KMS-11 (cell line): ENCODE data around the gene SCFD2.

Experiments used
- H2AFZ ChIP-seq: fragments of 200-600 bp; sonication (generic); 2 replicates; pipeline ENCODE4 v1.6.1; 2016; ENCODE audit warnings: antibody characterized with exemption, mixed run types, low read depth
- H3K27ac ChIP-seq: fragments of 200-600 bp; sonication (generic); 2 replicates; pipeline ENCODE4 v1.6.1; 2016; ENCODE audit warnings: mild to moderate bottlenecking, mixed run types
- H3K27me3 ChIP-seq: fragments of 200-600 bp; sonication (generic); 2 replicates; pipeline ENCODE4 v1.6.1; 2017; ENCODE audit warnings: mild to moderate bottlenecking, low read depth, mixed run types, moderate library complexity; ENCODE audit not compliant: insufficient read depth
- H3K36me3 ChIP-seq: fragments of 200-600 bp; sonication (generic); 2 replicates; pipeline ENCODE4 v1.6.1; 2017; ENCODE audit warnings: mild to moderate bottlenecking, mixed run types; ENCODE audit not compliant: insufficient read depth
- H3K4me1 ChIP-seq: fragments of 200-600 bp; sonication (generic); 2 replicates; pipeline ENCODE4 v1.6.1; 2016; ENCODE audit warnings: mild to moderate bottlenecking, low read depth, mixed run types; ENCODE audit not compliant: poor library complexity, severe bottlenecking
- H3K4me2 ChIP-seq: fragments of 200-600 bp; sonication (generic); 2 replicates; pipeline ENCODE4 v1.7.0; 2016; ENCODE audit warnings: mild to moderate bottlenecking, mixed run types
- H3K4me3 ChIP-seq: fragments of 200-600 bp; sonication (generic); IDR thresholded peaks from 2 replicates; pipeline ENCODE4 v1.6.1; 2017; ENCODE audit warnings: low read depth, low read length, mixed read lengths; ENCODE audit not compliant: insufficient read depth
- H3K79me2 ChIP-seq: fragments of 200-600 bp; sonication (generic); 2 replicates; pipeline ENCODE4 v1.6.1; 2016; ENCODE audit warnings: low read depth, mixed run types; ENCODE audit not compliant: insufficient read depth
- H3K9ac ChIP-seq: fragments of 200-600 bp; sonication (generic); 2 replicates; pipeline ENCODE4 v1.6.1; 2016; ENCODE audit warnings: mild to moderate bottlenecking, mixed run types
- H4K20me1 ChIP-seq: fragments of 200-600 bp; sonication (generic); 2 replicates; pipeline ENCODE4 v1.6.1; 2016; ENCODE audit warnings: mild to moderate bottlenecking, mixed run types; ENCODE audit not compliant: insufficient read depth
- CTCF ChIP-seq: fragments of 200-600 bp; sonication (generic); conservative IDR thresholded peaks from 2 replicates; pipeline ENCODE4 v1.6.1; 2017; ENCODE audit warnings: low read depth, mild to moderate bottlenecking, antibody characterized with exemption, low read length, moderate library complexity, mixed read lengths

Gene SCFD2

DNA sequence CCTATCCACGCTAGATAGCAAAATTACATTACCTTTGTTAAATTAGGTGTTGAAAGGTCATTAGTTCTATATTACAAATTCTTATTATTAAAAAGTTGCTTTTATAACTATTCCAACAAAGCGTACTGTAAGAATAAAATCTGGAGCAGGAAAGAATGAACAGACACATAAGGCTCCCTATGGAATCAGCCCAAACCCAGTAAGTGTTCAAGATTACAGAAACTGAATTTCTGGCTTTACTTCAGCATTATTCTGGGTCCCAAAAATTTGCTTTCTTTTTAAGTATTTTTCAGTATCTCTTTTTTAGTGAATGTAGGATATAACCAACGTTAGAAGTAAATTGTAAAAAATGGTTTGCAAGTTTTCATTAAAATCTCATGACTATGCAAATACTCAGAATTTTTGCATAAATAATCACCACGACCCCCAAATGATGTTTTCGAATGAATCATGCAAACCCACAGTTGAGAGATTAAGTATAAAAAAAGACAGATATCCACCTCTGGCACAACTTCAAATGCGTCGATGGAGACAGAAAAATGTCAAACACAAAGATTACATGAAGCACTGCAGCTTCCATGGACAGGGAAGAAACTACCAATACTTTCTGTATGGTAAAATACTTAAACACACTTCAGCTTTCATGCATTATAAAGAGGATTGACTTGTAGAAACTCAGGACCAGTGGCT is 265.2 kb downstream of the SCFD2 start:
- Histone ChIP-seq H3K9ac (no peak overlapping the region), H3K27me3 (no peaks in the 10 kb centered on the region), H3K4me2 (no peak overlapping the region), H3K36me3 (no peaks in the 10 kb centered on the region), H4K20me1 (no peaks in the 10 kb centered on the region), H3K79me2 (no peaks in the 10 kb centered on the region), H2AFZ (no peak overlapping the region), H3K27ac (no peak overlapping the region), H3K4me3 (no peak overlapping the region), H3K4me1 (no peaks in the 10 kb centered on the region)
- no peak for TF ChIP-seq CTCF

- Histone ChIP-seq H3K36me3 (no peaks in the 10 kb centered on the region), H3K4me2 (no peak overlapping the region), H2AFZ (no peak overlapping the region), H3K4me3 (no peak overlapping the region), H3K27me3 (no peaks in the 10 kb centered on the region), H4K20me1 (no peaks in the 10 kb centered on the region), H3K79me2 (no peaks in the 10 kb centered on the region), H3K9ac (no peak overlapping the region), H3K4me1 (no peaks in the 10 kb centered on the region), H3K27ac (no peak overlapping the region)
- TF ChIP-seq CTCF, result no peak
Measured at GRCh38 chr4:53098681-53099121, 267.2 kb downstream of the SCFD2 start.

DNA sequence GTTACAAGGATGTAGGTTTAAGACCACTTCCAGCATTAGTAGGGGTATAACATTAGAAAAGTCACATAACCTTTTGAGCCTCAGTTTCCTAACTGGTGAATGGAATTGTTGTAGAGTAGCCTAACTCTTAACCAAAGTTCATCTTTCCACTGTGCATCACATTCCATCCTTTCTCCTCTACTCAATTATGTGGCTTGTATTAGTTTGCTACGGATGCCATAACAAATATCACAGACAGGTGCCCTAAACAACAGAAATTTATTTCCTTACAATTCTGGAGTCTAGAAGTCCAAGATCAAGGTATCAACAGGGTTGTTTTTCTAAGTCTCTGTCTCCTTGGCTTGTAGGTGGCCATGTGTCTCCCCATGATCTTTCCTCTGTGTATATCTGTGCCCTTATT is 271.8 kb downstream of the SCFD2 start:
- no peak overlapping the region for H3K4me3 ChIP-seq
- H3K9ac ChIP-seq, result no peak overlapping the region
- no peak for TF ChIP-seq CTCF
- no peak overlapping the region for H2AFZ ChIP-seq
- H3K79me2 ChIP-seq, result no peaks in the 10 kb centered on the region
- no peaks in the 10 kb centered on the region for H3K4me1 ChIP-seq
- H4K20me1 ChIP-seq, result no peaks in the 10 kb centered on the region
- no peaks in the 10 kb centered on the region for H3K27me3 ChIP-seq
- H3K4me2 ChIP-seq, result no peak overlapping the region
- no peak overlapping the region for H3K27ac ChIP-seq
- no peaks in the 10 kb centered on the region for H3K36me3 ChIP-seq

GRCh38 chr4:53089936-53090729 is 275.7 kb downstream of the SCFD2 start:
- no peak overlapping the region for H3K27ac ChIP-seq
- H3K4me3 ChIP-seq, result no peak overlapping the region
- H3K4me1 ChIP-seq, result no peaks in the 10 kb centered on the region
- no peaks in the 10 kb centered on the region for H3K79me2 ChIP-seq
- no peak overlapping the region for H3K4me2 ChIP-seq
- H3K27me3 ChIP-seq, result no peaks in the 10 kb centered on the region
- H3K36me3 ChIP-seq, result no peaks in the 10 kb centered on the region
- H3K9ac ChIP-seq, result no peak overlapping the region
- H4K20me1 ChIP-seq, result no peaks in the 10 kb centered on the region
- TF ChIP-seq CTCF, result no peak
- no peak overlapping the region for H2AFZ ChIP-seq
